K562 (cell line): ENCODE measurements around the gene TTLL12.

Experiments
- BRF2 ChIP-seq: IDR thresholded peaks from 3 replicates; pipeline ENCODE4 v1.6.1; 2011; ENCODE audit warnings: borderline replicate concordance, mild to moderate bottlenecking; ENCODE audit not compliant: insufficient read length, insufficient read depth
- ETV1 ChIP-seq: fragments of 450-650 bp; conservative IDR thresholded peaks from 2 replicates; pipeline ENCODE4 v1.6.1; 2016; ENCODE audit warnings: missing genetic modification characterization, control low read depth, low read depth, missing compliant biosample characterization
- KAT2B ChIP-seq: IDR thresholded peaks from one replicate; pipeline ENCODE4 v1.6.1; 2012; ENCODE audit warnings: low read depth, mild to moderate bottlenecking, control low read depth, inconsistent platforms, low read length, moderate library complexity
- KLF10 ChIP-seq: fragments of 250-450 bp; sonication (Bioruptor Pico); IDR thresholded peaks from 2 replicates; pipeline ENCODE4 v1.6.1; 2021; ENCODE audit warnings: matching md5 sums
- RAD21 ChIP-seq, 2 experiments: fragments of 250-450 bp in 1 of 2; fragments of 450-650 bp in 1 of 2; sonication (Bioruptor Pico) in 1 of 2; formaldehyde crosslinking in 1 of 2; IDR thresholded peaks in 1 of 2; conservative IDR thresholded peaks in 1 of 2; 2 replicates each; pipeline versions ENCODE4 v1.4.0 to v1.8.0; 2020 to 2022; ENCODE audit warnings: mild to moderate bottlenecking in 2 of 2, moderate library complexity in 1 of 2
- YY1 ChIP-seq, 3 experiments: IDR thresholded peaks; 2 replicates each; pipeline ENCODE4 v1.6.1; 2011; ENCODE audit warnings: low read length in 2 of 3, mild to moderate bottlenecking in 2 of 3, moderate library complexity in 2 of 3, borderline replicate concordance in 1 of 3, control low read depth in 1 of 3, low read depth in 1 of 3; ENCODE audit not compliant: insufficient read depth in 3 of 3, insufficient replicate concordance in 2 of 3, control insufficient read depth in 1 of 3, insufficient read length in 1 of 3; ENCODE audit errors: extremely low read depth in 1 of 3
- TF ChIP-seq, protein P1 (sequence below), 3 experiments: IDR thresholded peaks in 2 of 3; conservative IDR thresholded peaks in 1 of 3; 2 replicates each; pipeline ENCODE4 v1.5.1; 2011 to 2012; ENCODE audit warnings: low read length in 3 of 3, mild to moderate bottlenecking in 3 of 3, control low read depth in 2 of 3, improper control_type of control experiment in 1 of 3, inconsistent platforms in 1 of 3, low read depth in 1 of 3, mixed read lengths in 1 of 3, moderate library complexity in 1 of 3; ENCODE audit not compliant: insufficient read depth in 2 of 3

GRCh38 chr22:43151251-43152002, 35.5 kb downstream of the TTLL12 start, which contains the start of gene TSPO:
- no peak for TF ChIP-seq BRF2
- TF ChIP-seq, protein P1, sequence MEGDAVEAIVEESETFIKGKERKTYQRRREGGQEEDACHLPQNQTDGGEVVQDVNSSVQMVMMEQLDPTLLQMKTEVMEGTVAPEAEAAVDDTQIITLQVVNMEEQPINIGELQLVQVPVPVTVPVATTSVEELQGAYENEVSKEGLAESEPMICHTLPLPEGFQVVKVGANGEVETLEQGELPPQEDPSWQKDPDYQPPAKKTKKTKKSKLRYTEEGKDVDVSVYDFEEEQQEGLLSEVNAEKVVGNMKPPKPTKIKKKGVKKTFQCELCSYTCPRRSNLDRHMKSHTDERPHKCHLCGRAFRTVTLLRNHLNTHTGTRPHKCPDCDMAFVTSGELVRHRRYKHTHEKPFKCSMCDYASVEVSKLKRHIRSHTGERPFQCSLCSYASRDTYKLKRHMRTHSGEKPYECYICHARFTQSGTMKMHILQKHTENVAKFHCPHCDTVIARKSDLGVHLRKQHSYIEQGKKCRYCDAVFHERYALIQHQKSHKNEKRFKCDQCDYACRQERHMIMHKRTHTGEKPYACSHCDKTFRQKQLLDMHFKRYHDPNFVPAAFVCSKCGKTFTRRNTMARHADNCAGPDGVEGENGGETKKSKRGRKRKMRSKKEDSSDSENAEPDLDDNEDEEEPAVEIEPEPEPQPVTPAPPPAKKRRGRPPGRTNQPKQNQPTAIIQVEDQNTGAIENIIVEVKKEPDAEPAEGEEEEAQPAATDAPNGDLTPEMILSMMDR (IDR thresholded peaks at IDR 0.05 in 2 of 3, conservative IDR thresholded peaks at IDR 0.05 in 1 of 3; ENCODE audit: insufficient read depth in 2 of 3, low read depth in 1 of 3, low read length in 3 of 3): no peak
- TF ChIP-seq YY1 (IDR thresholded peaks at IDR 0.05; ENCODE audit: borderline replicate concordance in 1 of 3, control insufficient read depth in 1 of 3, extremely low read depth in 1 of 3, insufficient read depth in 3 of 3, insufficient read length in 1 of 3, insufficient replicate concordance in 2 of 3, low read depth in 1 of 3, low read length in 2 of 3): no peak
- no peak for TF ChIP-seq KAT2B
- no peak for TF ChIP-seq RAD21 (CRISPR knock-in tag; conservative IDR thresholded peaks at IDR 0.05 in 1 of 2, IDR thresholded peaks at IDR 0.05 in 1 of 2)
- no peak for TF ChIP-seq KLF10 (CRISPR knock-in tag)
- TF ChIP-seq ETV1: no peak
